Right cardiac atrium (tissue), 5 donors: ENCODE data around the gene LDLRAD4. TPM values are rescaled to one million over a fixed set of nuclear protein-coding genes. Genes with fewer than 3 reads are reported as not detected.

Experiments used
- ATAC-seq, 2 donors: fragments of 200-7000 bp; cut with Tn5 transposase; one replicate each; pipeline versions ENCODE4 v1.8.0 to v1.9.1; 2020; ENCODE audit warnings: moderate library complexity in 2 of 2, mild to moderate bottlenecking in 1 of 2
- DNase-seq, 3 donors: peaks; one replicate each; pipeline ENCODE4 v3.0.0-alpha.2; 2020
- H3K27ac ChIP-seq: one replicate; pipeline ENCODE4 v1.5.1; 2013; ENCODE audit warnings: mild to moderate bottlenecking, low read length, control low read depth, moderate library complexity
- H3K27me3 ChIP-seq: one replicate; pipeline ENCODE4 v1.6.1; 2013; ENCODE audit not compliant: control insufficient read depth, insufficient read depth
- H3K4me1 ChIP-seq: one replicate; pipeline ENCODE4 v1.6.1; 2013; ENCODE audit warnings: low read length; ENCODE audit not compliant: control insufficient read depth, insufficient read depth
- H3K4me3 ChIP-seq: one replicate; pipeline ENCODE4 v1.5.1; 2013; ENCODE audit warnings: low read length, control low read depth
- H3K9me3 ChIP-seq: one replicate; pipeline ENCODE4 v1.6.1; 2013; ENCODE audit warnings: low read length; ENCODE audit not compliant: control insufficient read depth
- whole genome bisulfite sequencing: extraction: QIAGEN DNeasy Blood & Tissue Kit; methylation state at CpG from one replicate; pipeline ENCODE4 v1.1.7; 2013; 5-methylcytosine and 5-hydroxymethylcytosine counted together
- intact Hi-C, 4 donors: fragments of 100-400 bp; cut with DNase I; formaldehyde crosslinking; loops; one replicate each; pipeline versions ENCODE4 v1.11.0 to v1.14.0; 2022 to 2023
- polyA plus RNA-seq: library from polyadenylated mRNA; stranded (reverse); fragments of 200-250 nt; gene quantifications from one replicate; pipeline ENCODE4 v1.2.3, GENCODE V29; 2013
- total RNA-seq, 4 donors: library from RNA; stranded (reverse); fragmentation: NEBNext Ultra II Directional; extraction: Animal tissue kit (Norgen Biotek cat#: 25700); gene quantifications; one replicate each; pipeline ENCODE4 v1.2.1, GENCODE V29; 2021
- donor health status: healthy with polysubstance abuse.
- donor health status: DM: no; HTN: yes; CAD: no.
- donor health status: DM: no; HTN: no; CAD: no.
- donor health status: DM: no; HTN: yes; CAD: no; lungs with severe emphysema.
- donor health status: DM: yes; HTN: yes; CAD: no.

The LDLRAD4 gene
- total and polyA plus RNA-seq, 5 donors: 25.7 to 159 (median 68.1) TPM

GRCh38 chr18:13548966-13549879, 330.7 kb downstream of the LDLRAD4 start:
- H3K27me3 ChIP-seq: no peaks in the 10 kb centered on the region
- WGBS: 56% methylated on average over 7 of the region's 7 CpGs
- intact Hi-C loops: no loop called here
- H3K9me3 ChIP-seq: no peaks in the 10 kb centered on the region
- peak in 1 of 3 donors; percentile 48 for DNase-seq
- peak overlapping the region; percentile 30 for H3K27ac ChIP-seq
- ATAC-seq: peak in 1 of 2 donors; percentile 42
- H3K4me1 ChIP-seq: peaks cover 6% of the 10 kb centered on the region
- no peak overlapping the region for H3K4me3 ChIP-seq

GRCh38 chr18:13549880-13550232, 331.3 kb downstream of the LDLRAD4 start:
- ATAC-seq (no peak), DNase-seq (peak in 1 of 3 donors; percentile 59)
- 5% methylated on average over 5 of the region's 5 CpGs for WGBS
- intact Hi-C loops: loop anchor here in 1 of 4 donors (10.0 kb wide), 1 partner anchor 175 kb away; the partner anchor contains the start of genes FAM210A and RNMT
- Histone ChIP-seq H3K27me3 (no peaks in the 10 kb centered on the region), H3K4me3 (no peak overlapping the region), H3K4me1 (peaks cover 6% of the 10 kb centered on the region), H3K27ac (no peak overlapping the region), H3K9me3 (no peaks in the 10 kb centered on the region)

DNA sequence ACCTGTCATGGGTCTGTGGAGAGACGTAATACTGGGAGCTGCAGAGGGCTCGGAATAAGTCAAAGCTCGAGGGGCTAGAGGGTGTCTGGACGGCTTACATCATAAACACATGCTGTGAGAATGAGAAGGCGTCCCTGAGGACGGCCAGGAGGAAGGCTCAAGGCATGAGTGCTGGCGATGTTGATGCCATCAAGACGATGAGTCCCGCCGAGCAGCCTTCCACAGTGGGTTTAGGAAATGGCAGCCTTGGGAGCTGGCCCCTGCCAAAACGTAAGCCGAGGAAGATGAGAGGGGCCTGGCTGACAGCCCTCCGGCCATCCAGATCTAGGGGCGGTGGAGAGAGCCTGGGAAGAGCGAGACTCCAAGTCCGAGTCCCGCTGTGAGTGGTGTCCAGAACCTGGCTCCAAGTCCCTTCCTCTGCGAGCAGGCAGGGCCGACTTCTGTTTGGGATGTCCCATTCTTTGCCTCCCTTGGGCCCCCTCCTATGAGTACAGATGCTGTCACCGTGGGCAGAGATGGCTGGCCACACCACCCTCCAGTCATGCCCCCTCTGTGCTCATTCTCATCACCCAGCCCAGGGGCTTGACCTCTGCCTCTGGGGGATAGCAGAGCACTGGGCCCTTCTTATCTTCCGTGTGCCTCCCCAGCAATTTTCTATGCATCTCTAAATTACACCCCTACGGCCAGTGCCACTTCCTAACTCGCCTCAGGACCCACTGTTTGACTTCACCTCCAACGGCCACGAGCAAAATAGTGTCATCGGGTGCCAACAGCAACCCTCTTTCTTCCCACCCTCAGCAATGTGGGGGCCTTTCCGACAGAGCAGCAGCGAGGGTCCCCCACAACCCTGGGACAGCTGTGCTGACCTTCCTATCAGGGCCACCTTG, 332.1 kb downstream of the LDLRAD4 start:
- intact Hi-C loops: loop anchor here in 1 of 4 donors (10.0 kb wide), 1 partner anchor 174 kb away; the partner anchor contains the start of genes FAM210A and RNMT
- DNase-seq (peak in 1 of 3 donors; percentile 33), ATAC-seq (no peak)
- Histone ChIP-seq H3K4me1 (peaks cover 6% of the 10 kb centered on the region), H3K27ac (peak overlapping the region; percentile 1), H3K9me3 (no peaks in the 10 kb centered on the region), H3K4me3 (no peak overlapping the region), H3K27me3 (no peaks in the 10 kb centered on the region)
- 94% methylated on average over 28 of the region's 28 CpGs for WGBS

- intact Hi-C loops: loop anchor here in 1 of 4 donors (10.0 kb wide), 1 partner anchor 174 kb away; the partner anchor contains the start of genes FAM210A and RNMT
- peak in 1 of 3 donors; percentile 55 for DNase-seq
- Histone ChIP-seq H3K27me3 (no peaks in the 10 kb centered on the region), H3K4me3 (no peak overlapping the region), H3K9me3 (no peaks in the 10 kb centered on the region), H3K4me1 (peaks cover 6% of the 10 kb centered on the region), H3K27ac (peak overlapping the region; percentile 1)
- ATAC-seq: peak; percentile 6 to 49
- 54% methylated on average over 5 of the region's 5 CpGs for WGBS
Measured at GRCh38 chr18:13551305-13551603, 332.7 kb downstream of the LDLRAD4 start.

GRCh38 chr18:13551841-13552733, 333.5 kb downstream of the LDLRAD4 start:
- intact Hi-C loops: loop anchor here in 1 of 4 donors (10.0 kb wide), 1 partner anchor 173 kb away; the partner anchor contains the start of genes FAM210A and RNMT
- ATAC-seq: peak; percentile 12 to 15
- H3K27ac ChIP-seq: peak overlapping the region; percentile 72

DNA sequence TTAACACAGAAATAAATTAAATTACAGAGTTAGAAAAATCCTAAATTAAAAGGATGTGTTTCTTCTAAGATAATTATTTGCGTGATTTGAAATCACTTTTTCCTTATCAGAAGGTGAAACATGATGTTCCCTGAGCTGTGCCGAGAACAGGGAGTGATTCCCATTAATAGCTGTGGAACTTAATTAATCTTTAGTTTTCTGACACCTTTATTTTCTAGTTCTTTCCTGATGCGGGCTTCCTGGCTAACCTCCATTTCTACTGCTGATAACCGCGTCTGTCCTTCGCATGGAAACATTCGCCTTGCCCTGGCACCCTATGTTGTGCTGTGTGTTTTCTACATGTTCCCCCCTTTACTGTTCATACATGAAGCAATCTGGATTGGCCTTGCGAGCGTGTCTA, 334.9 kb downstream of the LDLRAD4 start:
- intact Hi-C loops: loop anchor here in 1 of 4 donors (10.0 kb wide), 1 partner anchor 171 kb away; the partner anchor contains the start of genes FAM210A and RNMT
- H3K4me3 ChIP-seq: no peak overlapping the region
- H3K9me3 ChIP-seq: no peaks in the 10 kb centered on the region
- WGBS: 70% methylated on average over 9 of the region's 9 CpGs
- H3K27me3 ChIP-seq: no peaks in the 10 kb centered on the region
- H3K4me1 ChIP-seq: peaks cover 9% of the 10 kb centered on the region
- H3K27ac ChIP-seq: peak overlapping the region; percentile 84
- DNase-seq (peak in 1 of 3 donors; percentile 22), ATAC-seq (peak in 1 of 2 donors; percentile 11)

More at GRCh38 chr18:13551841-13552733, 333.5 kb downstream of the LDLRAD4 start:
- peak in 1 of 3 donors; percentile 31 for DNase-seq
- Histone ChIP-seq H3K27me3 (no peaks in the 10 kb centered on the region), H3K9me3 (no peaks in the 10 kb centered on the region), H3K4me3 (no peak overlapping the region), H3K4me1 (peaks cover 6% of the 10 kb centered on the region)
- WGBS: 50% methylated on average over 13 of the region's 13 CpGs

DNA sequence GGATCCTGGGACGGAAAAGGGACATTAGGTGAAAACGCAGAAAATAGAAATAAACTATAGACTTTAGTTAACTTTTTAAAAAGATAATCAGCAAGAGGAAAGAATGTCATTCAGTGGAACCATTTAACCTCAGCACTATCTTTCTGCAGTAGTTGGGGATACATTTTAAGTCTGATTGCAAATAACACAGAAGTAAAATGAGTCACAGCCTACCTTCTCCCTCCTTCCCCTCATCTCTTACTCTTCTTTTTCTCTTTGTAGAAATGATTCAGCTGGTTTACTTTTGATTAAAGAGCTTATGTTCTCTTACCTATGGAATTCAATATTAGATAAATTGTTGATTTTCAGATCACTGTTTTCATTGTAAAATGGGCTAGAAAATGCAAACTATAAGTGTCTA, 336.6 kb downstream of the LDLRAD4 start:
- DNase-seq (no peak), ATAC-seq (no peak)
- H3K4me3 ChIP-seq: no peak overlapping the region
- WGBS: 93% methylated on average over 2 of the region's 2 CpGs
- intact Hi-C loops: loop anchor here in 2 of 4 donors (5.0 to 10.0 kb wide), 2 partner anchors 77 to 170 kb away; partner anchors contain the start of genes FAM210A (in 1 of the 2) and RNMT (in 1 of the 2)
- no peak overlapping the region for H3K27ac ChIP-seq
- no peaks in the 10 kb centered on the region for H3K27me3 ChIP-seq
- no peaks in the 10 kb centered on the region for H3K9me3 ChIP-seq
- peaks cover 5% of the 10 kb centered on the region for H3K4me1 ChIP-seq

DNA sequence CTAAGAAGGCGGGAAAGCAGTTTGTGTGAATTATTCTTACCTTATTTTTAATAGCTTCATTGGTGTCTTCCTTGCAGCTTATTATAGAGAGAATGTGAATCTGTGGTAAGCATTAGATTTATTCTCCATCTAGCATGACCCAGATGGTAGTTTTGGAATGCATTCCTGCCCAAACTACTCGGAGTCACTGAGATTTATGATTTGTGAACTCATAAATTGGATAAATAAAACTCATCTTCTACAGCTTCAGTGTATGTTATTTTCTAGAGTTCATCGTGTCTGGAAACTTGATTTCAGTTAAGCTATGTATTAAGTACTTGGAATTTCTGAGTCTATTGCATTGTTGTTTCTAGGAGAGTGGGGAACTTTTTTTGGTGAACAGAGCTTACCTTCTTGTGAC, 337.3 kb downstream of the LDLRAD4 start:
- Histone ChIP-seq H3K9me3 (no peaks in the 10 kb centered on the region), H3K27ac (no peak overlapping the region), H3K4me1 (peaks cover 5% of the 10 kb centered on the region), H3K27me3 (no peaks in the 10 kb centered on the region), H3K4me3 (no peak overlapping the region)
- WGBS: 85% methylated on average over 3 of the region's 3 CpGs
- DNase-seq (no peak), ATAC-seq (no peak)
- intact Hi-C loops: loop anchor here in 2 of 4 donors (5.0 to 10.0 kb wide), 2 partner anchors 76 to 169 kb away; partner anchors contain the start of genes FAM210A (in 1 of the 2) and RNMT (in 1 of the 2)

DNA sequence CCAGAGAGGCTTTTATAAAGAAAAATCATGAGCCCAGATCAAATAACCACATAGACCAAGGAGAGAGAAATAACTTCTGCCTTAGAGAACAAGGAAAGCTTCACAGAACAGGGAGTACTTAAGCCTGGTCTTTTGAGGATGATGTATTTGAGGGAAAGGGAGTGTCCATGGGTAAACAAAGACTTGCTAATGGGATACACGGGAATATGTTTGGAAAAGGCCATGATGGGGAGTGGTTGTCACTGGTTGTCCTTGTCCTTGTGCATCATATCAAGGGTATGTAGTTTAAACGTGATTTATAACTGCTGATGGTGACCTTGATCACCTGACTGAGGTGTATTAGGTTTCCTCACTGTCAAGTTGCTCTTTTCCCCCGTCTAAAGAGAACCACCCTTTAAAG, 337.9 kb downstream of the LDLRAD4 start:
- Histone ChIP-seq H3K27me3 (no peaks in the 10 kb centered on the region), H3K27ac (no peak overlapping the region), H3K4me1 (peaks cover 5% of the 10 kb centered on the region), H3K4me3 (no peak overlapping the region), H3K9me3 (no peaks in the 10 kb centered on the region)
- DNase-seq (no peak), ATAC-seq (no peak)
- 56% methylated on average over 3 of the region's 3 CpGs for WGBS
- intact Hi-C loops: loop anchor here in 2 of 4 donors (5.0 to 10.0 kb wide), 2 partner anchors 76 to 168 kb away; partner anchors contain the start of genes FAM210A (in 1 of the 2) and RNMT (in 1 of the 2)
